HG03025 (cell line): Measurements from ENCODE around the gene CACNB4.

Source experiments
- ATAC-seq: cut with Tn5 transposase; IDR thresholded peaks from one replicate; pipeline ENCODE4 v1.9.1; 2021; ENCODE audit warnings: mild to moderate bottlenecking, moderate library complexity; ENCODE audit not compliant: unreplicated experiment, low FRiP score

The CACNB4 gene

DNA sequence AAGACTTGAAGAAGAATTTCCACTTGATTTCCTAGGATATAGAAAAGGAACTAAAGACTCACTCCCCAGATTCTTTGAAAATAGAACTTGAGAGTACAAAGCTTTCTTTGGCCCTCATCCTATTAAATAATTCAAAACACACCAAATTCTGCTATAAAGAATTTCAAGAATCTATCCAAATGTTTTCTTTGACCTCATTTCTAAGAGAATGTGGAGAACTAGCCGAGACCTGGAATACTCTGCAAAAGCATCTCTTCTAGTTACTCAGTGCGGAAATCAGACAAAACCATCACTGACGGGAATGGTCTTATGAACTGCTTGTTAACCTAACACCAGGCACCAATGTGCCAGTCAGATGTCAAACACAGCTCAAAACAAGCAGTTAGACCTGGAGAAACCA, 226.4 kb downstream of the CACNB4 start:
- no peak for ATAC-seq

DNA sequence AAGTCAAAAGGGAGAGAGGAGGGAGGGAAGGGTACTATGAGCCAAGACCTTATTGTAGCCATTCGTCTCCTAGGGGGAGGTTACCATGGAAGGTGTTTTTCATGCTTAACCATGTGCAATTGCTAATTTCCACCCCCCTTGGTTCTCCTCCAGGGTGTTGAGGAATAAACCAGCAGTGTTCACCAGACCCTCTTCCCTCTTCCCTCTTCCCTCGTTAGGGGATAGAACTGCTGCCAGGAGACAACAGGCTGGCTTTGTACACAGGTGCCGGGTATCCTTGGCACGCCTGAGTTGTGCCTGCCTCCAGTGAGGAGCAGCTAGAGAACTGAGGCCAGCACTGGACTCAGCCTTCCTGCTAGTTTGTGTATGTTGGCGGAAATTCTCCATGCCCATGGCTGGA, 229.6 kb downstream of the CACNB4 start:
- ATAC-seq = no peak

DNA sequence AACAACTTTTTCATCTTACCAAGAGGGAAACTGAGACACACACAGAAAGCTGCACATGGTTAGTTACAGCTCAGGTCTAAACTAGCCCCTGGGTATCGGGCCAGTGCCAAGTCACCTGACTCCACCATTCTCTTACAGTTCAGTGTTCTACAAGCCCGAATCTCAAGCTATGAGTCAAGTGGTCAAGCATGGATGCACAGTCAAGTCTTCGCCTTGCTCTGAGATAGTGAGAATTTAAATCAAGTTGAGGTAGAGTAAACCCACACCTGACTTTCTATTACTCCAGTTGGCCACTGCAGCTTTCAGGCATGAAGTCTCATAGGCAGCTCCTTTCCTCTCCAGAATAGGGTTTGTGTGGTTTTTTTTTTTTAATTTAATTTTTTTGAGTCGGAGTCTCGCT, 236.1 kb downstream of the CACNB4 start:
- ATAC-seq = peak; percentile 99

DNA sequence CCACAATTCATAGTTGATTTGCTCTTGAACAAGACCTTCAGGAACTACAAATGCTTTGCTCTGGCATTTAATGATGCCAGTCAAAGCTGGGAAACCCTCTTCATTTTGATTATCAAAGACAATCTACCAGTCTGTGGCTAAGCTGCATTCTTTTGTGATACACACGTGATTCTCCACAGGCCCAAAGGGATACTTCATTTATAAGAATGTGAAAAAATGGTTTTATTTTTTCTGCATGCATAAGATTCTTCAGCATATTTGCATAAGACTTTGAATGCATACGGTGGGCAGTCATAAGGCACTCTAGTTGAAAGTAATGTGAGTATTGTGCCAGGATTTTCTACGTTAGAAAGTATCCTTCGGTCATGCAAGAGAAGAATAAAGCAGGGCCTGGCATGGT, 237.7 kb downstream of the CACNB4 start:
- no peak for ATAC-seq

DNA sequence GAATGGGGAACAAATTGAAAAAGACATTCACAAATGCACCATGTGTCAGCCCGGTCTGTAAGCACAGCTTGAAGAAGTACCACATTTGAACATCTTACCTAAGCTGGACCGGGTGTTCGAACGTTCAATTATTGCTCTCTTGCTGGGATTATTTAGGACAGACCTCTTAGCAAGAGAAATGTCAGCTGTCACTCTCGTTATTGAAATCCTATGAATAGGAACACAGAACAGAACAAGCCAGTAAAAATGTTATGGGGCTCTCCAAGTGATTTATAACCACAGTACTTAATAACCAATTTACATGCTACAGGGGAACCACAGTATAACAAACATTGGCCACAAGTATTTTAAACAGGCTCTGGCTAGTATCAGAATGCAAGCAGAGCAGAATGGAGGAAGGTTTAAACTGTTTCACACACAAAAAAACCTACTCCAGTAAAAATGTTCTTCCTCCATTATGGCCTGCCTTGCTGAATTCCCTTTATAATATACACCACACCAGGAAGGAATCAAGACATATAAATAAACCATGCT, 238.2 kb downstream of the CACNB4 start:
- ATAC-seq = no peak

DNA sequence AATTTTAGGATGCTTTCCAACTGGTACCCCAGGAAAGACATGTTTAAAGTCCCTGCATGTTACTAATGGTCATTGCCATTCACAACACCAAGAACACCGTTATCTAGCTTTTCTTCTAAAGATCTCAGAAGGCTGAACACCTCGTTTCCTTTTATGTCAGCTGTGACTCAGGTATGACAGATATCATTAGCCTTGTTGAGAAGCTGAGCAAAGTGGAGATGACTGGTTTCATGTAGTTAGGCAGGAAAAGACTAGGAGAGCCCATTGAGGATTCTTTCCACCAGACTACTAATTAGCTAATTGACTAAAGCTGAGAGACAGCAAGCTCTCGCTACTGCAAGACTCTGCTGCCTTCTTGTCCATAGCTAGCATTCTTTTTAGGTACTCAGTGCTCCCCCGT, 238.6 kb downstream of the CACNB4 start:
- ATAC-seq = no peak

DNA sequence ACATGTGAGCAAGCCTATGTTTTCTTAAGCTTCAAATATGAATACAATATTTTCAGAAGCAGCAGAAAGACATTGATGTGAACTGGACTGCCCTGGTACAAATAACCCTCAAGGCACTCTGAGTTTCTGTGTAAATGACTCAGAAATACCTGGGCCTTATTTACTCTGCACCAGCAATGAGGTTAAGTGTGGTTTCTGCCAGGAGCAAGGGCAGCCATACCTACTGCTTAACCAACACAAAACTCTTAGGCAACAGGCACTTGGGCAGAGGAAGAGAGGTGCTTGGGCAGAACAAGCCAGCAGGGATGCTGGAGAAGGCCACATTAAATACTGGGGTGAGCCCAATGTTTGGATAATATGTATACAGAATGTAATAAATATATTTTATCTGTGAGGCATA, 241.2 kb downstream of the CACNB4 start:
- ATAC-seq = no peak

DNA sequence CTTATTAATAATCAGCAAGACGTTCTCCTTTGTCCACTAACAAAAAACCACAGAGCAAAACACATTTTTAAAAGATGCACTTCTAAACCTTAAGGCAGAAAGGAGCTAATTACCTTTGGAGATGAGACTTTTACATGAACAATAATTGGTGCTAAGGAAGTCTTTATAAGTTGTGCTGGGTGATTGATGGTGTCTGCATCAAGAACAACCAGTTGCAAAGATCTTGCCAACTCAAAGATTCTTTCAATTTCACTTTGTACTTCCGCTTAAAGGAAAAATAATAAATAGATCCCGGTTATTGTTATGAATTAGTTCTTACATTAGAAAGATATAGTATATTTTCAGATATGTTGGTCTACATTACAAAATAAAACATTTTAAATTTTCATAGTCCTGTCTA, 243.7 kb downstream of the CACNB4 start:
- ATAC-seq = no peak

DNA sequence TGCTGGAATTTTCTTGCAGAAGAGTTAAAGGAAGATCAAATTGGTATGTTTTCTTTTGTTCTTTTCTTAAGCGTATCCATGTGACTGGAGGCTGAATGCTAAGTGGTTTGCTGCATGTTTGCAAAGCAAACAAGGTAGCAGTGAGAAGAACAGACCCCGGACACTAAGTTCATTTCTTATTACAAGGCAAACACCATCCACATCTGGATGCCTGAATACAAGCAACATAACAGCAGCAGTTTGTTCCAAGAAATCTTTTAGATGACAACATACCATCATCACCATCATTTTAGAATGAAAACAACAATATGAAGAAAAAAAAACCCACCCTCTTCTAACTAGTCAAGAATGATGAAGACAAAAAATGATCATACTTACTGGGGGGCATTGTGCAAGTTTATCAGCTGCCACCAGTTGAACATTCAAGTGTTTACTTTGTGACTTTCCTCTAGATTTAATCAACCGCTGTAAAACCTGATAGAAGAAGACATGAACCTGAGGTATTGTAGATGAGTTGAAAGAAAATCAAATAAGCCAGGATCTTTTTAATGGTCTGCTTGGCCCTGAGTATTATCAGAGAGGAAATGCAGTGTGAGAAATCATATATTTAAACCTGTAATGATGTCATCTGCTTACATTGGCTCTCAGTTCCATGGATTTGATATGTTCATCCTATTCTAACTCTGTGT, 245.6 kb downstream of the CACNB4 start:
- no peak for ATAC-seq

DNA sequence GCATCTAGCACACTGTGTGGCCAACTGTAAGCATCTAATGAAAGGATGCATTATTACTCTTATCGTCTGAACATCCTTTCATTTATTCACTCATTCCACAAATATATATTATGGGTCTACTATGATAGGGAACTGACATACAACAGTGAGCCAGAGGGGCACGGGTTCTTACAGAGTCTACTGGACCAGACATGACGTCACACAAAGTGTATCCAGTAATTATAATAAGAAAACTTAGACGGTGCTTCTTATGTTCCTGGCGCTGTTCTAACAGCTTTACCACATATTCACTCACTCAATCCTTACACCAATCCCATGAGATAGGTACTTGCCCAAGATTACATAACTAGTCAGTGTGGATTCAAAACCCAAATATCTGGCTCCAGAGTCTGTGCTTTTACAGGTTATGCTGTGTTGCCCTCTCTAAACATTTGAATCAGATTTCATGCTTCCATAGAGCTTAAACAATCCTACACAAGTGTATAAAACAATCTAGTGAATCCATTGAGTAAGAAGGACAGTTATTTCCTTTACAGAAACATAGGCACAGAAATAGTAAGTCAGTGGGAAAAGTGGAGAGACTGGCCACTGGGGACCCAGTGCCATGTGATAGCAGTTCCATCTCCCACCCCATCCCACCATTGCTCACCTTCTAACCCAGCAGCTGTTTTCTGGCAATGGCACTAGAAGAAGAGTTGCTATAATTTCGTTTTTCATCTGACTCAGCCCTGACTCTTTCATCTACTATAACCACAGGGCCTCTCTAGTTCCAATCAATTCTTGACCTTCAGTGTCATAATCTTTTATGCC, 246.4 kb downstream of the CACNB4 start:
- ATAC-seq = no peak

DNA sequence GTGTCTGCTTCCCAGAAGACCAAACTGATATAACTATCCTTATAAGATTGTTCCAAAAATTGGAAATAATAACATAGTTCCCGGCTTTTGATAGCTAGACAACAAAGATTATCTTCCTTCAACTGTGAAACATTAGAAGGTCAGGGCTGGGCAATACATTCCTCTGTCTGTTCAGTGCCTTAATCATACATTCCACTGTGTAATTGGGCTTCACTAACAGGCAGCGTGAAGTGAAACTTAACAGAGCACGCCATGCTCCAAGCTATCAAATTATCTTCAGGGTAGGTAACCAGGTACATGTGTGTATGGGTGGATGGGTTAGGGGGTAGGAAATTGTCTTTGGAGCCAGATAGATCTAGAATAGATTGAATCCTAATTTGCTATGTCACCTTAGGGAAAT, 247.1 kb downstream of the CACNB4 start:
- no peak for ATAC-seq

DNA sequence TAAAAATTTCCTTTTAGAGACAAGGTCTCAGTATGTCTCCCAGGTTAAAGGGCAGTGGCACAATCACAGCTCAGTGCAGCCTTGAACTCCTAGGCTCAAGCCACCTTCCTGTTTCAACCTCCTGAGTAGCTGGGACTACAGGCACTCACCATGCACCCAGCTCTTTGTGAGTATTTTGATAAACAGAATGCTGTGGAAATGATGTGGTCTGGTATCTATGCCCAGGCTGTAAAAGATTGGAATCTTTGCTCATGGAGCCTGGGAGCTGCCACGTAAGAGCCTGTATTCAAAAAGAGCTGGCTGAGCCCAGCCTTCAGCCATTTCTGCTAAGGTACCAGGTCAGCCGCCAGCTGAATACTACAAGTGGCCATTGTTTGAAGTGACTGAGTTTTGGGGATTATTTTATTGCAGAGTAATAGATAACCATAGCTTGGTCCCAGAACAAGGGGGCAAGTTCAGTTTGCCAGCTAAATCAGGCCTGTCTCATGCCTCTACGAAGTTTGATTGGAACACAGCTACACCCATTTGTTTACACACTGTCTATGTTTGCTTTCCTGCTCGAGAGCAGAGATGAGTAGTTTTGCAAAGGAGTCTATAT, 249.3 kb downstream of the CACNB4 start:
- ATAC-seq = no peak

DNA sequence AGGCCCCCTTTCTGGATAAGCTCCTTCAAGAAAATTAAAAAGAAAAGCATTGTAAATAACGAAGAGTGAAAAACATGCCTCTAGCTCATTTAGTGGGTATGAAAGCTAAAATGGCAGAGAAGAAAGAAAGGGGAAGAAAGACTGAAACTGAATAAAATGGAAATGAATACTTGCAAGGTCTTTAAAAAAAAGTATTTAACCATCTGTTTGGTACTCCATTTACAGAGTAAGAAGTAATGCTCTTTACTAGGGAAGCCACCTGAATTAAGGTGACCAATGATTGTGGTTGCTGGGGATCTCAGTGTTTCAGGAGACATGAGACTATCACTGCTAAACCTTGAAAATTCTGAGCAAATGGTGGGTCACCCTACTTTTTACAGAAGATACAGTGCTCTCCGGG, 253.0 kb downstream of the CACNB4 start:
- peak; percentile 56 for ATAC-seq

DNA sequence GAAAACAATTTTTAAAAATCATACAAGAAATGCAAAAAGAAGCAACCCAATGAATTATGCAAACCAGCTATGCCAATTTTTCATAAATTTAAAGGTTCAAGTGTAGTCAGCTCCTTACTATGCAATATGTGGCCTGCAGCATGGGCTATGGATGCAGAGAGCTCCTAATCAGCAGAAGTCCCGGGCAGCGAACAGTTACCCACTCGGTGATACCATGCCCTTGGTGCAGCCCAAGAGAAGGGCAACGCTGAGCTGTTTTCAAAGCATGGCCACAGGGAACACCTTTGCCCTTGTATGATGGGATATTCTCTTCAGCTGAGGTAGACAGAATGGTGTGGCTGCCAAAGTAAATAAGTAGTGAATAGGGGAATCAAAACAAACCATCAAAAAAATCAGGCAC, 253.4 kb downstream of the CACNB4 start:
- ATAC-seq = no peak

DNA sequence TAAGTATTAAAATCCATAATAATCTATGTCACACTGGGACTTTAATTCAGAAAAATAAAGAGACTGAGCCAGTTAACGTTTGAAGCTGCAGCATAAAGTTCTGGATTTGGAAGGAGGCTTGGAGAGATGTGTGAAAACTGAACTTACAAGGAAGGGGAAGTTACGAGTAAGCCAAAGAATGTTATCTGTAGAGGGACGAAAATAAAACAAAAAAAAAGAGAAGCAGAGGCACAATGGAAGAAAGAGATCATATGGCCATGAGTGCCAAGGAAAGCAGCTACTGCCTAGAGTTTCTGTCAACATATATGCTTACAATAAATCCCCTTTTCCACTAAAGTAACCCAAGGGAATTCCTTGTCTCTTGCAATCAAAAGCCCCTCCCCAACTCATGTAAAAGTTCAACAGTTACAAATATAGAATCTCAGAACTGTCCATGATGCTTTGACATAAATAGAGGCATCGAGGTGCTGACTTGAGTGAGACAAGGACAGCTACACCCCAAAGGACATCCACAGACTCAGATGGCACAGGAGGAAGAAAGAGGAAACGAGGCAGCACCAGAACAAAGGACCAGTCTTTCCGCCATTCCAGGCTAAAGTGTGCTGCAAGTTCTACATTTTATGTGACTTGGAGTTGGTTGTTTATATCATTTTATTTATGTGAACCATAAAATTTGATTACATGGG, 254.5 kb downstream of the CACNB4 start:
- ATAC-seq = no peak

DNA sequence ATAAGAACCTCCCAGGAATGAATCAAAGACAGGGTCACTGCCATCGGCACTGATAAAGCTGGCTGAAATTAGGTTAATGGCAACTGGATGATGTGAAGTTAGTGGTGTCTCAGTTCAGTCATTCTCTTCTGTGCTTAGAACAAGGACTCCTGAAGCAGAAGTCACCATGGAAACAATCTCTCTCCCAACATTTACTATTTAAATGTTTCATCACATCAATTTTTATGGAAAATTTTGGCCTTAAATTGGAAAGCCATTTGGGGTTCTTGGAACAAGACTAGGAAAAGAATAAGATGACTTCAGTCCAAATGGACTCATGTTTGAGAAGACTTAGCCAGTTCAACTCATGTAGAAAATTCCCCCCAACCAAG, 255.2 kb downstream of the CACNB4 start:
- no peak for ATAC-seq

DNA sequence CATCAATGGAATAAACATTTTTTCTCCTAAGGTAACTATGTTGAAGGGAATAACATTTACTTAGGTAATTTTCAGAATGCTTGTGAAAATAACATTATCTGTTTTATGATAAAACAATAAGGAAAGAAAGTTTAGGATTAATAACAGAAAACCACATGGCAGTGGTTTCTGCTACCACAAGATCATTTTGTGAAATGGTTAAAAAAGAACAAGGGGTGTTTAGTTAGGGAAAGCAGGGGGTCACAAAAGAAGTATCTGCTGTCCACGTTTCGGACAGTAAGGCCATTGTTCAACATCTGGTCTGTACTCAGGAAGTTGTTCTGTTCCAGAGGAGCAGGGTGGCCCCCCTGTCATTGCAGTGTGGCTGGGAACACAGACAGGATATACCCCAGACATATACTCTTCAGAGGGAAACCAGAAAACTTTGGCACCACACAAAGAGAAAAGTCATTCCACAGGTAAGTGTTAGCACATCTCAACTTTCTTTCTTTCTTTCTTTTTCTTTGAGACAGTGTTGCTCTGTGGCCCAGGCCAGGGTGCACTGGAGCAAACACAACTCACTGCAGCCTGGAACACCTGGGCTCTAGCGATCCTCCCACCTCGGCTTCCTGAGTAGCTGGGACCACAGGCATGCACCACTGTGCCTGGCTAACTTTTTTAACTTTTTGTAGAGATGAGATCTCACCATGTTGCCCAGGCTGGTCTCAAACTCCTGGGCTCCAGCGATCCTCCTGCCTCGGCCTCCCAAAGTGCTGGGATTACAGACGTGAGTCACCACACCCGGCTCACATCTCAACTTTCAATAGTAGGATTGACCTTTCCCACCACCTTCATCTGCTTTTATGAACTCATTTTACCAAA, 255.8 kb downstream of the CACNB4 start:
- ATAC-seq = peak; percentile 36

DNA sequence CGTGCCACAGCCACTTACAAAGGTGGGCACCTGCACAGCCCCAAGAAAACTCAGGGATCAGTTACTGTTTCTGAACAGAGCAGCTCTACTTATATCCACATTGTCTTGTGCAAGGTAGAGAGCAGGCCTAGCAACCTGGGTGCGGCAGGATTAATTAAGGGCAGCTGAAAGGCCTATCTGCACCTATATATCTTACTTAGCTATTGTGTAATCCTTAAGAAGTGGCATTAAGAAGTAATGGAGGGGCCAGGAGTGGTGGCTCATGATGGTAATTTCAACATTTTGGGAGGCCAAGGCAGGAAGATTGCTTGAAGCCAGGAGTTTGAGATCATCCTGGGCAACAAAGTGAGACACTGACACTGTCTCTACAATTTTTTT, 257.8 kb downstream of the CACNB4 start:
- ATAC-seq = no peak

DNA sequence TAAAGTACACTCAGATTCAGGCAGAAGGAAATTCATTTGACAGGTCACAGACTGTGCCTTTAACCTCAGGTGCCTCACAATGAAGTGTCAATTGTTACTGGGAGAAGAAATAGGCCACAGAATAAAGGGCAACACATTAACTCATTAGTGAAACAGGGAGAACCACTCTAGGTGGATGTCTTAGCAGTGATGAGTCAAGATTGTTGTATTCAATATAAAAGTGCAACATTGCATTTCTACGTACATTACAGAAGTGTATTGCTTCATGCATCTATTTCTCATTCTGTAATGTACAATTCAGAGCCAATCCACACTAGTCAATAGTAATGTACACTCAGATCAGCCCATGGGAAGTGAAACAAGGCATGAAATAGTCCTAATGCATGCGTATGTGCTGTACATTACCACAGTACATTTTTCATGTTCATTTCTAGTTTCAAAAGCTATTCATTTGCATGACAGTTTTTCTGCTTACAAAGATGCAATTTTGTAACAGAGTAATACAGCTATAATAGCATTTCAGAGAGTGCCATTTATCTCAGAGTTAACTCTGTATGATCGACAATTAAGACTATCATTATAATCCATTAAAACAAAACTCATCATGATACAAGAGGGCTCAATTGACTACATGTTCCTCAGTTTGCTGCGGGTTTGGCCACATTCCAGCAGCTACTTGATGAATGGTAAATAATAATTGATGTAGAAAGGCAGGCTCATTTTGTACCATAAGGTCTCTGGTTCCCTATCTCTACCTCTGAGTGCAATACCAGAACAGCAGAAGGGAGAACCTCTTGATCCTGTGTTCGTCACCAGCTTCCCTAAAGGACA, 258.4 kb downstream of the CACNB4 start:
- peak; percentile 97 for ATAC-seq
